H1 (cell line): ENCODE measurements around the gene EML5. TPM values are rescaled to one million over a fixed set of nuclear protein-coding genes. Genes with fewer than 3 reads are reported as not detected.

Experiments
- CTCF ChIA-PET: fragments of 300-600 bp; sonication (Branson Sonifier 250); formaldehyde crosslinking; loops from one replicate; lab custom pipeline; 2021; ENCODE audit not compliant: partially characterized antibody; lab: Charles Lee
- POLR2A ChIA-PET: fragments of 300-600 bp; sonication (Branson Sonifier 250); formaldehyde crosslinking; loops from one replicate; lab custom pipeline; 2021; ENCODE audit warnings: inconsistent platforms; ENCODE audit not compliant: partially characterized antibody; lab: Charles Lee
- DNase-seq, 2 experiments: peaks; one replicate each; pipeline versions ENCODE4 v3.0.0 to v3.0.0-alpha.2; 2010 to 2022; ENCODE audit warnings: low spot score in 2 of 2, low read depth in 1 of 2, mixed read lengths in 1 of 2
- FAIRE-seq: peaks from 2 replicates; lab custom pipeline; 2011; peaks lifted over from hg19 to GRCh38; lab: Jason Lieb, UNC
- H2AFZ ChIP-seq: 2 replicates; pipeline ENCODE4 v1.8.1; 2012; ENCODE audit warnings: low read length, inconsistent platforms
- H2AK5ac ChIP-seq: 2 replicates; pipeline ENCODE4 v1.6.1; 2013; ENCODE audit warnings: low read depth, low read length
- H2BK120ac ChIP-seq: replicated peaks from 2 replicates; pipeline ENCODE3; 2013; ENCODE audit warnings: low read depth, low read length, inconsistent platforms
- H2BK12ac ChIP-seq: 2 replicates; pipeline ENCODE4 v1.6.1; 2013; ENCODE audit warnings: low read depth, low read length
- H2BK15ac ChIP-seq: 2 replicates; pipeline ENCODE4 v1.6.1; 2013; ENCODE audit warnings: low read length
- H2BK20ac ChIP-seq: 2 replicates; pipeline ENCODE4 v1.6.1; 2013; ENCODE audit warnings: low read length
- H2BK5ac ChIP-seq: 2 replicates; pipeline ENCODE4 v1.6.1; 2013; ENCODE audit warnings: low read depth, low read length
- H3K14ac ChIP-seq: 2 replicates; pipeline ENCODE4 v1.6.1; 2013; ENCODE audit warnings: inconsistent platforms; ENCODE audit not compliant: insufficient read length
- H3K18ac ChIP-seq: 2 replicates; pipeline ENCODE4 v1.6.1; 2013; ENCODE audit warnings: low read length; ENCODE audit errors: extremely low read depth
- H3K23ac ChIP-seq: 2 replicates; pipeline ENCODE4 v1.6.1; 2013; ENCODE audit warnings: inconsistent platforms; ENCODE audit not compliant: insufficient read length
- H3K23me2 ChIP-seq: 2 replicates; pipeline ENCODE4 v1.6.1; 2013; ENCODE audit warnings: low read depth, low read length
- H3K27ac ChIP-seq: 2 replicates; pipeline ENCODE4 v1.6.1; 2011; ENCODE audit warnings: low read depth, low read length, inconsistent platforms
- H3K27me3 ChIP-seq, 4 experiments: replicated peaks in 1 of 4; 1 replicate in 1 of 4; 2 replicates in 3 of 4; pipeline versions ENCODE4 v1.6.1 to v1.8.1; 2011 to 2013; ENCODE audit warnings: low read length in 3 of 4, mild to moderate bottlenecking in 3 of 4, inconsistent platforms in 2 of 4, mixed read lengths in 2 of 4, moderate library complexity in 1 of 4; ENCODE audit not compliant: control insufficient read depth in 3 of 4, insufficient read depth in 3 of 4; ENCODE audit errors: extremely low read depth in 1 of 4
- H3K36me3 ChIP-seq, 4 experiments: 2 replicates each; pipeline versions ENCODE4 v1.6.1 to v1.8.1; 2011 to 2013; ENCODE audit warnings: mild to moderate bottlenecking in 4 of 4, low read length in 3 of 4, moderate library complexity in 2 of 4, control low read depth in 1 of 4, inconsistent platforms in 1 of 4; ENCODE audit not compliant: insufficient read depth in 4 of 4, control insufficient read depth in 2 of 4
- H3K4ac ChIP-seq: replicated peaks from 2 replicates; pipeline ENCODE3; 2013; ENCODE audit warnings: low read length, low read depth, mixed read lengths, inconsistent platforms; ENCODE audit not compliant: insufficient read length
- H3K4me1 ChIP-seq, 4 experiments: replicated peaks in 1 of 4; 1 replicate in 1 of 4; 2 replicates in 3 of 4; pipeline versions ENCODE4 v1.6.1 to v1.8.1; 2011 to 2013; ENCODE audit warnings: low read length in 3 of 4, inconsistent platforms in 2 of 4, mixed read lengths in 1 of 4; ENCODE audit not compliant: insufficient read depth in 4 of 4, control insufficient read depth in 3 of 4
- H3K4me2 ChIP-seq, 2 experiments: 2 replicates each; pipeline versions ENCODE4 v1.6.1 to v1.8.1; 2011 to 2013; ENCODE audit warnings: low read depth in 2 of 2, low read length in 2 of 2, control low read depth in 1 of 2, inconsistent platforms in 1 of 2, mild to moderate bottlenecking in 1 of 2; ENCODE audit not compliant: insufficient read depth in 1 of 2
- H3K4me3 ChIP-seq, 4 experiments: fragments of 200-600, 300-600 bp in 1 of 4; sonication (generic), shearing (Covaris generic), sonication (Bioruptor Twin) in 1 of 4; 2 replicates each; pipeline versions ENCODE4 v1.5.1 to v1.8.1; 2011 to 2016; ENCODE audit warnings: low read length in 4 of 4, low read depth in 3 of 4, control low read depth in 2 of 4, inconsistent platforms in 2 of 4, mild to moderate bottlenecking in 2 of 4, mixed read lengths in 1 of 4, moderate library complexity in 1 of 4; ENCODE audit not compliant: insufficient read depth in 2 of 4; ENCODE audit errors: extremely low read depth in 1 of 4
- H3K56ac ChIP-seq: replicated peaks from 2 replicates; pipeline ENCODE3; 2013; ENCODE audit warnings: low read depth, mild to moderate bottlenecking, mixed read lengths, low read length, inconsistent platforms; ENCODE audit not compliant: insufficient read length
- H3K79me1 ChIP-seq: 2 replicates; pipeline ENCODE4 v1.6.1; 2013; ENCODE audit warnings: low read depth, low read length, control low read depth
- H3K79me2 ChIP-seq, 2 experiments: 2 replicates each; pipeline versions ENCODE4 v1.6.1 to v1.8.1; 2012 to 2013; ENCODE audit warnings: low read length in 2 of 2, mild to moderate bottlenecking in 2 of 2, inconsistent platforms in 1 of 2; ENCODE audit not compliant: insufficient read depth in 2 of 2, control insufficient read depth in 1 of 2
- H3K9ac ChIP-seq, 4 experiments: replicated peaks in 1 of 4; 1 replicate in 1 of 4; 2 replicates in 3 of 4; pipeline versions ENCODE4 v1.6.1 to v1.8.1; 2011 to 2013; ENCODE audit warnings: low read depth in 3 of 4, low read length in 3 of 4, control low read depth in 2 of 4, mild to moderate bottlenecking in 2 of 4, moderate library complexity in 2 of 4, inconsistent platforms in 1 of 4; ENCODE audit errors: extremely low read depth in 1 of 4
- H3K9me3 ChIP-seq, 2 experiments: 2 replicates each; pipeline versions ENCODE4 v1.6.1 to v1.8.1; 2012 to 2013; ENCODE audit warnings: mild to moderate bottlenecking in 2 of 2, moderate library complexity in 2 of 2, control low read depth in 1 of 2, inconsistent platforms in 1 of 2, low read depth in 1 of 2, low read length in 1 of 2, mixed read lengths in 1 of 2; ENCODE audit not compliant: insufficient read depth in 2 of 2
- H4K20me1 ChIP-seq, 2 experiments: replicated peaks in 1 of 2; 2 replicates each; pipeline versions ENCODE3 to v1.8.1; 2011 to 2013; ENCODE audit warnings: inconsistent platforms in 2 of 2, low read length in 2 of 2, mild to moderate bottlenecking in 1 of 2; ENCODE audit not compliant: insufficient read depth in 2 of 2, control insufficient read depth in 1 of 2
- H4K5ac ChIP-seq: 2 replicates; pipeline ENCODE4 v1.6.1; 2013; ENCODE audit warnings: low read length, low read depth, mixed read lengths, inconsistent platforms; ENCODE audit not compliant: insufficient read length
- H4K8ac ChIP-seq: 2 replicates; pipeline ENCODE4 v1.8.0; 2013; ENCODE audit warnings: mild to moderate bottlenecking, moderate library complexity, low read length, inconsistent platforms; ENCODE audit not compliant: insufficient read depth; ENCODE audit errors: extremely low read depth
- H4K91ac ChIP-seq: replicated peaks from 2 replicates; pipeline ENCODE3; 2013; ENCODE audit warnings: low read length, mixed read lengths, inconsistent platforms; ENCODE audit not compliant: insufficient read length
- ASH2L ChIP-seq: fragments of 200-600, 300-600 bp; sonication (generic); IDR thresholded peaks from one replicate; pipeline ENCODE4 v1.7.1; 2017; ENCODE audit warnings: low read length
- BCL11A ChIP-seq, 2 experiments: IDR thresholded peaks; one replicate each; pipeline ENCODE4 v1.6.1; 2011; ENCODE audit warnings: low read depth in 2 of 2, low read length in 2 of 2, mild to moderate bottlenecking in 2 of 2
- CREB1 ChIP-seq: IDR thresholded peaks from 2 replicates; pipeline ENCODE4 v1.6.1; 2012; ENCODE audit warnings: inconsistent platforms
- EP300 ChIP-seq, 2 experiments: IDR thresholded peaks; 1 replicate in 1 of 2; 2 replicates in 1 of 2; pipeline ENCODE4 v1.6.1; 2011 to 2012; ENCODE audit warnings: low read depth in 2 of 2, low read length in 2 of 2, mild to moderate bottlenecking in 2 of 2, borderline replicate concordance in 1 of 2, inconsistent platforms in 1 of 2, moderate library complexity in 1 of 2
- GABPA ChIP-seq: IDR thresholded peaks from 2 replicates; pipeline ENCODE4 v1.6.1; 2011; ENCODE audit warnings: mild to moderate bottlenecking, low read length, moderate library complexity, borderline replicate concordance; ENCODE audit not compliant: insufficient read depth
- GTF2F1 ChIP-seq: IDR thresholded peaks from 2 replicates; pipeline ENCODE4 v1.6.1; 2012; ENCODE audit warnings: low read depth, low read length, improper control_type of control experiment, borderline replicate concordance
- HDAC2 ChIP-seq, 2 experiments: fragments of 300-600 bp in 1 of 2; sonication (generic) in 1 of 2; IDR thresholded peaks; 2 replicates each; pipeline ENCODE4 v1.6.1; 2011 to 2012; ENCODE audit warnings: low read depth in 2 of 2, low read length in 2 of 2, mild to moderate bottlenecking in 2 of 2, moderate library complexity in 2 of 2, borderline replicate concordance in 1 of 2, inconsistent platforms in 1 of 2
- HDAC6 ChIP-seq: IDR thresholded peaks from one replicate; pipeline ENCODE4 v1.7.1; 2012; ENCODE audit warnings: low read depth, mild to moderate bottlenecking, inconsistent platforms, low read length, moderate library complexity
- JUND ChIP-seq: IDR thresholded peaks from 2 replicates; pipeline ENCODE4 v1.6.1; 2011; ENCODE audit warnings: mild to moderate bottlenecking, improper control_type of control experiment, low read length
- POLR2A ChIP-seq, 2 experiments: IDR thresholded peaks; 1 replicate in 1 of 2; 2 replicates in 1 of 2; pipeline ENCODE4 v1.6.1; 2011; ENCODE audit warnings: low read depth in 2 of 2, low read length in 2 of 2, mild to moderate bottlenecking in 2 of 2; ENCODE audit errors: control extremely low read depth in 1 of 2
- POU5F1 ChIP-seq: IDR thresholded peaks from 2 replicates; pipeline ENCODE4 v1.6.1; 2011; ENCODE audit warnings: low read depth, mild to moderate bottlenecking, low read length, moderate library complexity
- RBBP5 ChIP-seq: IDR thresholded peaks from 2 replicates; pipeline ENCODE4 v1.7.1; 2012; ENCODE audit warnings: low read depth, mild to moderate bottlenecking, inconsistent platforms, low read length, moderate library complexity, borderline replicate concordance
- RXRA ChIP-seq: IDR thresholded peaks from 2 replicates; pipeline ENCODE4 v1.6.1; 2011; ENCODE audit warnings: low read depth, mild to moderate bottlenecking, low read length, moderate library complexity; ENCODE audit not compliant: insufficient read depth
- SIRT6 ChIP-seq: IDR thresholded peaks from one replicate; pipeline ENCODE4 v1.7.1; 2012; ENCODE audit warnings: low read length, inconsistent platforms
- TEAD4 ChIP-seq: IDR thresholded peaks from 2 replicates; pipeline ENCODE4 v1.6.1; 2012; ENCODE audit warnings: low read depth, low read length, inconsistent platforms, mixed read lengths
- polyA plus RNA-seq, 7 experiments: library from polyadenylated mRNA; depleted of rRNA in 3 of 7; stranded (reverse) in 5 of 7; unstranded in 2 of 7; fragments of >200 nt in 5 of 7; fragments of 200-250 nt in 2 of 7; gene quantifications; 1 replicate in 5 of 7; 2 replicates in 1 of 7; 4 replicates in 1 of 7; pipeline versions ENCODE4 v1.2.1 to v1.2.3, GENCODE V29; 2011 to 2013; ENCODE audit warnings: missing spikeins in 2 of 7, mixed read lengths in 2 of 7
- total RNA-seq: library from RNA; stranded (reverse); fragmentation: NEBNext Ultra II Directional; extraction: Animal tissue kit (Norgen Biotek cat#: 25700); gene quantifications from 2 replicates; pipeline ENCODE4 v1.2.1, GENCODE V29; 2021
- TF ChIP-seq, protein P1 (sequence below): IDR thresholded peaks from 2 replicates; pipeline ENCODE4 v1.6.1; 2012; ENCODE audit warnings: inconsistent platforms

Gene EML5
- total and polyA plus RNA-seq, 2 of the 8 experiments (the other 6 are each of a cell fraction or from before 2014, with no cell fraction given): 0.39 to 0.88 TPM

DNA sequence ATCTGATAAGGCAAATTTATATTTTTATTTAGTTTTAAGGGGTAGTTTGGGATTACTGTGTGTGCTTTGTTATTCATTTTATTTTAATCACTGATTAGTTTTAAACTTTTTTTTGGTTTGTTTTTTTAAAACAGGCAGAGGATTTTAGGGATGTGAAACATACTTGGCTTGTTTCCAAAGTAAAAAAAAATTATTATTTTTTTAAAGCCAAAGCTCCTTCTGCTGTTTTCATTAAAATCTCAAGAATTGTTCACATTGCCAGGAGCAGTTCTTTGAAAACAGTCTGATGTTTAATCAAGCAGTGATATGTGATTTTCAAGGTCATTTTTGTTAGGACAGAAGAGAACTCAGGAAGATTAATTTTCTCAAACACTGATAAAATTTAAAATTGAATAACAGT, 42.9 kb upstream of the EML5 start:
- Histone ChIP-seq H4K20me1 (no peaks in the 10 kb centered on the region), H3K56ac (no peak overlapping the region), H3K4ac (no peak overlapping the region), H3K27ac (no peak overlapping the region), H2AFZ (no peak overlapping the region), H2AK5ac (no peak overlapping the region), H3K79me1 (peaks cover 2% of the 10 kb centered on the region; the same call in 1 of the 2 replicates), H2BK12ac (no peak overlapping the region), H3K79me2 (0 out of 4 replicates have a peak, but pooled peaks cover 0 to 2% of the 10 kb centered on the region in 2 experiments), H3K36me3 (no peaks in the 10 kb centered on the region; a peak in 2 of 8 replicates), H4K8ac (no peak overlapping the region), H4K91ac (no peak overlapping the region), H3K9ac (no peak overlapping the region), H2BK20ac (no peak overlapping the region), H3K14ac (no peak overlapping the region), H2BK15ac (no peak overlapping the region), H3K27me3 (no peaks in the 10 kb centered on the region), H3K23me2 (no peaks in the 10 kb centered on the region), H3K4me2 (no peak overlapping the region), H3K4me3 (no peak overlapping the region), H3K9me3 (no peaks in the 10 kb centered on the region), H2BK120ac (no peak overlapping the region), H2BK5ac (no peak overlapping the region), H3K23ac (no peak overlapping the region), H4K5ac (no peak overlapping the region), H3K4me1 (no peaks in the 10 kb centered on the region), H3K18ac (no peak overlapping the region)
- FAIRE-seq: no peak
- no peak for DNase-seq
- ChIA-PET POLR2A (no interaction called here), CTCF (no interaction called here)
- TF ChIP-seq HDAC2 (IDR thresholded peaks at IDR 0.05; ENCODE audit: borderline replicate concordance in 1 of 2, low read depth in 2 of 2, low read length in 2 of 2) (no peak), GABPA (no peak), CREB1 (no peak), RXRA (no peak), POLR2A (IDR thresholded peaks at IDR 0.05; ENCODE audit: control extremely low read depth in 1 of 2, low read depth in 2 of 2, low read length in 2 of 2) (no peak), JUND (no peak), EP300 (IDR thresholded peaks at IDR 0.05; ENCODE audit: borderline replicate concordance in 1 of 2, low read depth in 2 of 2, low read length in 2 of 2) (no peak), ASH2L (no peak), HDAC6 (no peak), TEAD4 (no peak), BCL11A (IDR thresholded peaks at IDR 0.05; ENCODE audit: low read depth in 2 of 2, low read length in 2 of 2) (no peak), RBBP5 (no peak), POU5F1 (no peak), GTF2F1 (no peak), SIRT6 (no peak)
- TF ChIP-seq, protein P1, sequence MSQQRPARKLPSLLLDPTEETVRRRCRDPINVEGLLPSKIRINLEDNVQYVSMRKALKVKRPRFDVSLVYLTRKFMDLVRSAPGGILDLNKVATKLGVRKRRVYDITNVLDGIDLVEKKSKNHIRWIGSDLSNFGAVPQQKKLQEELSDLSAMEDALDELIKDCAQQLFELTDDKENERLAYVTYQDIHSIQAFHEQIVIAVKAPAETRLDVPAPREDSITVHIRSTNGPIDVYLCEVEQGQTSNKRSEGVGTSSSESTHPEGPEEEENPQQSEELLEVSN: no peak
